Trophoblast cell (in vitro differentiated cells and primary cell): ENCODE data around the gene SLC25A25.

Source experiments
- DNase-seq, 2 donors: peaks; one replicate each; pipeline ENCODE4 v3.0.0-alpha.2; 2016
- H2AFZ ChIP-seq: 2 replicates; pipeline ENCODE4 v1.6.1; 2013; ENCODE audit warnings: low read length, moderate library complexity, mild to moderate bottlenecking; ENCODE audit not compliant: insufficient read depth, poor library complexity
- H2AK5ac ChIP-seq: 2 replicates; pipeline ENCODE4 v1.6.1; 2013; ENCODE audit warnings: mild to moderate bottlenecking, low read length
- H2BK120ac ChIP-seq: 2 replicates; pipeline ENCODE4 v1.6.1; 2013; ENCODE audit warnings: low read length, mild to moderate bottlenecking, moderate library complexity; ENCODE audit not compliant: insufficient read depth, poor library complexity
- H2BK12ac ChIP-seq: 2 replicates; pipeline ENCODE4 v1.6.1; 2013; ENCODE audit warnings: mild to moderate bottlenecking, low read length, moderate library complexity
- H2BK5ac ChIP-seq: 2 replicates; pipeline ENCODE4 v1.6.1; 2013; ENCODE audit warnings: low read length, low read depth, moderate library complexity, mild to moderate bottlenecking; ENCODE audit not compliant: poor library complexity
- H3K14ac ChIP-seq: 2 replicates; pipeline ENCODE4 v1.6.1; 2013; ENCODE audit warnings: mild to moderate bottlenecking, low read length
- H3K18ac ChIP-seq: 2 replicates; pipeline ENCODE4 v1.6.1; 2013; ENCODE audit warnings: mild to moderate bottlenecking, low read length
- H3K23ac ChIP-seq: 2 replicates; pipeline ENCODE4 v1.6.1; 2013; ENCODE audit warnings: low read length
- H3K27ac ChIP-seq: 2 replicates; pipeline ENCODE4 v1.5.1; 2013; ENCODE audit warnings: low read depth, mild to moderate bottlenecking, inconsistent platforms, low read length, moderate library complexity
- H3K27me3 ChIP-seq: 2 replicates; pipeline ENCODE4 v1.6.1; 2013; ENCODE audit warnings: inconsistent platforms, mild to moderate bottlenecking, low read length, moderate library complexity; ENCODE audit not compliant: insufficient read depth
- H3K36me3 ChIP-seq, 2 experiments: 1 replicate in 1 of 2; 2 replicates in 1 of 2; pipeline ENCODE4 v1.6.1; 2013; ENCODE audit warnings: low read length in 2 of 2, mild to moderate bottlenecking in 2 of 2, moderate library complexity in 1 of 2; ENCODE audit not compliant: insufficient read depth in 2 of 2, control insufficient read depth in 1 of 2
- H3K4ac ChIP-seq: 2 replicates; pipeline ENCODE4 v1.6.1; 2013; ENCODE audit warnings: low read depth, mild to moderate bottlenecking, low read length, moderate library complexity
- H3K4me1 ChIP-seq, 2 experiments: 1 replicate in 1 of 2; 2 replicates in 1 of 2; pipeline ENCODE4 v1.6.1; 2013; ENCODE audit warnings: low read length in 2 of 2, mild to moderate bottlenecking in 2 of 2, moderate library complexity in 1 of 2; ENCODE audit not compliant: insufficient read depth in 2 of 2, control insufficient read depth in 1 of 2
- H3K4me2 ChIP-seq: 2 replicates; pipeline ENCODE4 v1.6.1; 2013; ENCODE audit warnings: inconsistent platforms, mild to moderate bottlenecking, low read length, moderate library complexity
- H3K4me3 ChIP-seq: 2 replicates; pipeline ENCODE4 v1.5.1; 2013; ENCODE audit warnings: mild to moderate bottlenecking, low read depth, low read length, inconsistent platforms
- H3K79me1 ChIP-seq: one replicate; pipeline ENCODE4 v1.6.1; 2013; ENCODE audit warnings: low read length
- H3K79me2 ChIP-seq: 2 replicates; pipeline ENCODE4 v1.6.1; 2013; ENCODE audit warnings: low read length, mild to moderate bottlenecking; ENCODE audit not compliant: control insufficient read depth, insufficient read depth, poor library complexity
- H3K9ac ChIP-seq: 2 replicates; pipeline ENCODE4 v1.6.1; 2013; ENCODE audit warnings: mild to moderate bottlenecking, low read length
- H3K9me3 ChIP-seq: 2 replicates; pipeline ENCODE4 v1.6.1; 2013; ENCODE audit warnings: low read depth, mild to moderate bottlenecking, control low read depth, inconsistent platforms, low read length; ENCODE audit not compliant: insufficient read depth
- H4K12ac ChIP-seq: 2 replicates; pipeline ENCODE4 v1.6.1; 2013; ENCODE audit warnings: low read depth, mild to moderate bottlenecking, low read length, moderate library complexity
- H4K8ac ChIP-seq: 2 replicates; pipeline ENCODE4 v1.6.1; 2013; ENCODE audit warnings: low read depth, mild to moderate bottlenecking, low read length, moderate library complexity
- H4K91ac ChIP-seq: one replicate; pipeline ENCODE4 v1.6.1; 2013; ENCODE audit warnings: low read depth, mild to moderate bottlenecking, low read length, moderate library complexity
- WGBS: extraction: QIAGEN DNeasy Blood & Tissue Kit; methylation state at CpG from one replicate; pipeline ENCODE4 v1.1.7; 2013; ENCODE audit warnings: missing lambda C conversion rate; ENCODE audit not compliant: insufficient read length, insufficient coverage; ENCODE audit errors: extremely low coverage; 5-methylcytosine and 5-hydroxymethylcytosine counted together

The SLC25A25 gene

GRCh38 chr9:128065907-128066712 lies 1.9 kb upstream of the SLC25A25 start:
- Histone ChIP-seq H3K9me3 (no peaks in the 10 kb centered on the region), H3K4me3 (peak overlapping the region; percentile 32), H3K4me2 (peak overlapping the region; percentile 46), H2BK120ac (no peak overlapping the region), H4K91ac (peak overlapping the region; percentile 91), H3K18ac (peak overlapping the region; percentile 84), H3K23ac (no peak overlapping the region), H2BK5ac (no peak overlapping the region), H3K79me2 (peaks cover 10% of the 10 kb centered on the region), H3K27ac (no peak overlapping the region), H2AFZ (peak overlapping the region; percentile 67), H2AK5ac (peak overlapping the region; percentile 93), H3K9ac (no peak overlapping the region), H3K4me1 (peaks cover 11 to 15% of the 10 kb centered on the region in 2 experiments), H3K27me3 (no peaks in the 10 kb centered on the region), H4K8ac (peak overlapping the region; percentile 93), H3K79me1 (peaks cover 15% of the 10 kb centered on the region), H4K12ac (peak overlapping the region; percentile 82), H2BK12ac (no peak overlapping the region), H3K14ac (peak overlapping the region; percentile 77), H3K4ac (peak overlapping the region; percentile 87), H3K36me3 (peaks cover 11 to 20% of the 10 kb centered on the region in 2 experiments)
- WGBS, result no CpG with 5 or more reads among the region's 18 CpGs
- no peak for DNase-seq

DNA sequence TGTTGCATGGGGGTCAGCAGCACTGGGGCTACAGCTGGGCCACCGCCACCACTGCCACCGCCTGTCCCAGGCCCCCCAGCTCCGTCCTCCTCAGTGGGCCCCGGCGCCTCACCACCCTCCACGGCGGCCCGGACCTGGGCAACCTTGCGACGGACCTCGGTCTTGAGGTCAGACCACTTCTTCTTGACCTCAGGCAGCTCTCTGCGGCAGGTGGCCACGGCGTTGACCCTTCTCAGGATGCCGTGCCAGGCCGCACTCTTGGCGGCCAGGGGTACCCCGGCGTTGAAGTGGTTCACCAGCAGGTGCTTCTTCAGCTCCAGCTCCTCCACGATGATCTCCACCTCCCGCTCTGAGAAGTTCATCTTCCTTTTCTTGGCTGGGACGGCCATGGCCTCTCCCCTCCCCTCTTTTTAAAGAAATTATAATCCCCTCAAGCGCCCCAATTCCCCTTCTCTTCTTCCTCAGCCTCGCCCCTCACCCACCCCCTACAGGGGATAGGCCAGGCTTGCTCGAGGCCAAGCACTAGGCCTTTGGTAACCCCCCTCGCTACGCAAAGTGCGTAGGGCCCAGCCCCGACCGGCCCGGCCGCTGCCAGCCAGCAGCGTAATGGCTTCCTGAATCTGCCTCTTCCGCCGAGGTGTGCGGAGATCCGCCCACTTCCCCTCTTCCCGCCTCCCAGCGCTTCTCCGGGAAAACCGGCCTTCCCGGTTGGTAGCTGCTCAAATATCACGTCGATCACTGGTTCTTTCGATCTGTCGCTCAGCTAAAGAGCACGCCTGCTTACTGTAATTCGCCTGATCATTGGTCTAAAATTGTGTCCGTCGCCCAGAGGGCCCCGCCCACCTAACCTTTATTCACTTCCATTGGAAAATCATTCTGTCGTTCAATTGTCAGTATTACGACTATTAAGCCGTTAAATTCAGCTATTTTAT lies 1.1 kb upstream of the SLC25A25 start, which contains the start of gene NAIF1:
NAIF1 (minus strand) TSS at position 608 of the 932 bp plus-strand sequence; CDS start at position 389, 219 bp downstream.
- Histone ChIP-seq H3K79me1 (peaks cover 15% of the 10 kb centered on the region), H2AFZ (peak within 1 kb of the TSS; percentile 73), H3K36me3 (peaks cover 11 to 16% of the 10 kb centered on the region in 2 experiments), H3K27ac (peak within 1 kb of the TSS; percentile 99), H2BK12ac (peak within 1 kb of the TSS; percentile 21), H3K9me3 (no peaks in the 10 kb centered on the region), H3K9ac (peak within 1 kb of the TSS; percentile 96), H3K4me2 (peak within 1 kb of the TSS; percentile 97), H2AK5ac (peak within 1 kb of the TSS; percentile 93), H3K23ac (no peak within 1 kb of the TSS), H3K27me3 (no peaks in the 10 kb centered on the region), H3K79me2 (peaks cover 10% of the 10 kb centered on the region), H3K14ac (peak within 1 kb of the TSS; percentile 90), H3K4me1 (peaks cover 11 to 15% of the 10 kb centered on the region in 2 experiments), H2BK5ac (peak within 1 kb of the TSS; percentile 97), H3K4ac (peak within 1 kb of the TSS; percentile 87), H4K12ac (peak within 1 kb of the TSS; percentile 95), H4K8ac (peak within 1 kb of the TSS; percentile 98), H3K4me3 (peak within 1 kb of the TSS; percentile 94), H2BK120ac (peak within 1 kb of the TSS; percentile 78), H3K18ac (peak within 1 kb of the TSS; percentile 93), H4K91ac (peak within 1 kb of the TSS; percentile 91)
- WGBS, result no CpG with 5 or more reads among the region's 54 CpGs
- peak; percentile 99 to 100 for DNase-seq

- H3K27me3 ChIP-seq, result no peaks in the 10 kb centered on the region
- peaks cover 15% of the 10 kb centered on the region for H3K79me1 ChIP-seq
- H2AK5ac ChIP-seq, result peak overlapping the region; percentile 23
- H3K27ac ChIP-seq, result peak overlapping the region; percentile 43
- H3K36me3 ChIP-seq, result peaks cover 0 to 2% of the 10 kb centered on the region in 2 experiments
- H2BK120ac ChIP-seq, result peak overlapping the region; percentile 17
- peak overlapping the region; percentile 88 for H3K9ac ChIP-seq
- peak overlapping the region; percentile 24 for H2BK5ac ChIP-seq
- H3K14ac ChIP-seq, result peak overlapping the region; percentile 50
- no peak overlapping the region for H4K12ac ChIP-seq
- H3K4me2 ChIP-seq, result peak overlapping the region; percentile 89
- peak overlapping the region; percentile 73 for H4K8ac ChIP-seq
- H2AFZ ChIP-seq, result peak overlapping the region; percentile 72
- no peak overlapping the region for H2BK12ac ChIP-seq
- H3K9me3 ChIP-seq, result no peaks in the 10 kb centered on the region
- peaks cover 10% of the 10 kb centered on the region for H3K79me2 ChIP-seq
- H3K18ac ChIP-seq, result peak overlapping the region; percentile 58
- no peak overlapping the region for H3K23ac ChIP-seq
- DNase-seq, result no peak
- peak overlapping the region; percentile 94 for H3K4me3 ChIP-seq
- peaks cover 13 to 17% of the 10 kb centered on the region in 2 experiments for H3K4me1 ChIP-seq
- no CpG with 5 or more reads among the region's 50 CpGs for WGBS
- H4K91ac ChIP-seq, result peak overlapping the region; percentile 70
- peak overlapping the region; percentile 53 for H3K4ac ChIP-seq
Measured at GRCh38 chr9:128068386-128069205, 564 bp downstream of the SLC25A25 start.
